ENCODE measurements around the gene PSMC1.

PSMC1 gene

DNA sequence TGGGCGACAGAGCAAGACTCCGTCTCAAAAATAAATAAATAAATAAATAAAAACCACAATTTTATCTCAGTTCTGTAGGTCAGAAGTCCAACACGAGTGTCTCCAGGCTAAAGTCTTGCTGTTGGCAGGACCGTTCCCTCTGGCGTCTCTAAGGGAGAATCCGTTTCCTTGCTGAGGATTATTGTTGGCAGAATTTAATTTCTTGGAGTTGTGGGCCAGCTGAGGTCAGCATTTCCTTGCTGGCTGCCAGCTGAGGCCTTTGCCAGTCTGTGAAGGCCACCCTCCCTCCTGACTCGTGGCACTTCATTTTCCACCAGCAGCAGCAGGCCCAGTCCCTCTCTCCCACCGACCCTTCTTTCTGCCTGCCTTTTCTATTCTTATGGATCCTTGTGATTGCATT lies 17.2 kb downstream of the PSMC1 start:
- no peaks in the 10 kb centered on the region for H3K27me3 ChIP-seq
- no peak overlapping the region for H3K4me3 ChIP-seq
- peak overlapping the region; percentile 56 for H3K27ac ChIP-seq
- peaks cover 53 to 86% (median 63%) of the 10 kb centered on the region in 3 donors for H3K36me3 ChIP-seq
- TF ChIP-seq, protein P1, sequence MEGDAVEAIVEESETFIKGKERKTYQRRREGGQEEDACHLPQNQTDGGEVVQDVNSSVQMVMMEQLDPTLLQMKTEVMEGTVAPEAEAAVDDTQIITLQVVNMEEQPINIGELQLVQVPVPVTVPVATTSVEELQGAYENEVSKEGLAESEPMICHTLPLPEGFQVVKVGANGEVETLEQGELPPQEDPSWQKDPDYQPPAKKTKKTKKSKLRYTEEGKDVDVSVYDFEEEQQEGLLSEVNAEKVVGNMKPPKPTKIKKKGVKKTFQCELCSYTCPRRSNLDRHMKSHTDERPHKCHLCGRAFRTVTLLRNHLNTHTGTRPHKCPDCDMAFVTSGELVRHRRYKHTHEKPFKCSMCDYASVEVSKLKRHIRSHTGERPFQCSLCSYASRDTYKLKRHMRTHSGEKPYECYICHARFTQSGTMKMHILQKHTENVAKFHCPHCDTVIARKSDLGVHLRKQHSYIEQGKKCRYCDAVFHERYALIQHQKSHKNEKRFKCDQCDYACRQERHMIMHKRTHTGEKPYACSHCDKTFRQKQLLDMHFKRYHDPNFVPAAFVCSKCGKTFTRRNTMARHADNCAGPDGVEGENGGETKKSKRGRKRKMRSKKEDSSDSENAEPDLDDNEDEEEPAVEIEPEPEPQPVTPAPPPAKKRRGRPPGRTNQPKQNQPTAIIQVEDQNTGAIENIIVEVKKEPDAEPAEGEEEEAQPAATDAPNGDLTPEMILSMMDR (IDR thresholded peaks at IDR 0.05), result no peak
- peak; percentile 37 to 85 for DNase-seq
- no peaks in the 10 kb centered on the region for H3K9me3 ChIP-seq
- H3K4me1 ChIP-seq, result peaks cover 0 to 27% (median 15%) of the 10 kb centered on the region in 4 donors
- intact Hi-C loops (cut with DNase I; ENCODE audit: low total_unique reads), result no loop called here

DNA sequence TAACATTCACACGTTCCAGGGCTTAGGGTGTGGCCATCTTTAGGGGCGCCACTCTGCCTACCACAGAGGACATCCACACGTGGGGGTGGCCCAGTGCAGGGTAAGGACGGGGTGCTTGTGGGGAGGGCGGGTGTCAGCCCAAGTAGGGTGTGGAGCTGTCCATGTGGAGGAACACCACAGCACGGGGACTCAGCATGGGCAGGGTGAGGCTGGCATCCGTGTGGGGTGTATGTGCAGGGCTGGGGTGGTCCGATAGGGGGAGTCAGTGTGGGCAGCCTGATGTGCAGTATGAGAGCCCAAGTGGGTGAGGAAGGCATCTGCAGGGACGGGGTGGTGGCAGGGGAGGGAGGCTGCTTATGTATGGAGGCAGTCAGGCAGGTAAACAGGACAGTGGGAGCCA lies 17.7 kb downstream of the PSMC1 start:
- TF ChIP-seq, protein P1 (IDR thresholded peaks at IDR 0.05), result no peak
- intact Hi-C loops (cut with DNase I; ENCODE audit: low total_unique reads), result no loop called here
- H3K36me3 ChIP-seq, result peaks cover 53 to 86% (median 63%) of the 10 kb centered on the region in 3 donors
- H3K4me1 ChIP-seq, result peaks cover 0 to 27% (median 15%) of the 10 kb centered on the region in 4 donors
- peak overlapping the region; percentile 56 for H3K27ac ChIP-seq
- H3K9me3 ChIP-seq, result no peaks in the 10 kb centered on the region
- no peak for DNase-seq
- no peak overlapping the region for H3K4me3 ChIP-seq
- H3K27me3 ChIP-seq, result no peaks in the 10 kb centered on the region

GRCh38 chr14:90274808-90275457 lies 18.6 kb downstream of the PSMC1 start:
- Histone ChIP-seq H3K27ac (peak overlapping the region; percentile 56), H3K27me3 (no peaks in the 10 kb centered on the region), H3K4me3 (no peak overlapping the region), H3K36me3 (peaks cover 48 to 87% (median 64%) of the 10 kb centered on the region in 3 donors), H3K9me3 (no peaks in the 10 kb centered on the region), H3K4me1 (peaks cover 0 to 27% (median 15%) of the 10 kb centered on the region in 4 donors)
- intact Hi-C loops (cut with DNase I; ENCODE audit: low total_unique reads), result no loop called here
- TF ChIP-seq, protein P1 (IDR thresholded peaks at IDR 0.05), result no peak
- DNase-seq, result no peak

GRCh38 chr14:90275458-90275814 lies 19.1 kb downstream of the PSMC1 start:
- TF ChIP-seq, protein P1 (IDR thresholded peaks at IDR 0.05), result no peak
- intact Hi-C loops (cut with DNase I; ENCODE audit: low total_unique reads), result no loop called here
- no peak overlapping the region for H3K4me3 ChIP-seq
- H3K27me3 ChIP-seq, result no peaks in the 10 kb centered on the region
- peaks cover 0 to 27% (median 15%) of the 10 kb centered on the region in 4 donors for H3K4me1 ChIP-seq
- H3K9me3 ChIP-seq, result no peaks in the 10 kb centered on the region
- peaks cover 43 to 87% (median 64%) of the 10 kb centered on the region in 3 donors for H3K36me3 ChIP-seq
- H3K27ac ChIP-seq, result peak overlapping the region; percentile 56
- no peak for DNase-seq

DNA sequence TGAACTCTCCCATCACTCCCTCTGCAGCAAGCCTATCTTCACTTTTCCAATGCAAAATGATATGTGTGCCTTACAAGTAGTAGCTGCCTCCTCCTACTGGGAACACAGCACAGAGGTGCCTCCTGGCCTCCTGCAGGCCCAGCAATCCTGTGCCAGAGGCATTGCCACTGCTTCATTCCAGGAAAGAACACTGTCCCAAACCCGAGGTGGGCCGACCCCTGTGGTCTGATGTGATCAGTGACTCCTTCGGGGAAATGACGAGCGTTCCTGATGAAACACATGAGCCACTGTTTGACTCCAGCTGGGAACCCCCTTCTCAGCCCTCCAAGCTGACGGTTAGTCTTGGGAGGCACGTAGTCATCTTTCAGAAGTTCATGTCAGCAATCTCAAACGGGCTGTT lies 19.5 kb downstream of the PSMC1 start:
- peaks cover 39 to 87% (median 64%) of the 10 kb centered on the region in 3 donors for H3K36me3 ChIP-seq

More for the DNA sequence above, 19.5 kb downstream of the PSMC1 start:
- intact Hi-C loops (cut with DNase I; ENCODE audit: low total_unique reads), result no loop called here
- DNase-seq, result no peak
- peak overlapping the region; percentile 56 for H3K27ac ChIP-seq
- H3K4me3 ChIP-seq, result no peak overlapping the region
- peaks cover 0 to 27% (median 15%) of the 10 kb centered on the region in 4 donors for H3K4me1 ChIP-seq
- H3K27me3 ChIP-seq, result no peaks in the 10 kb centered on the region
- TF ChIP-seq, protein P1 (IDR thresholded peaks at IDR 0.05), result no peak
- no peaks in the 10 kb centered on the region for H3K9me3 ChIP-seq
